ENCODE measurements around the gene KCNK1.

Gene KCNK1

DNA sequence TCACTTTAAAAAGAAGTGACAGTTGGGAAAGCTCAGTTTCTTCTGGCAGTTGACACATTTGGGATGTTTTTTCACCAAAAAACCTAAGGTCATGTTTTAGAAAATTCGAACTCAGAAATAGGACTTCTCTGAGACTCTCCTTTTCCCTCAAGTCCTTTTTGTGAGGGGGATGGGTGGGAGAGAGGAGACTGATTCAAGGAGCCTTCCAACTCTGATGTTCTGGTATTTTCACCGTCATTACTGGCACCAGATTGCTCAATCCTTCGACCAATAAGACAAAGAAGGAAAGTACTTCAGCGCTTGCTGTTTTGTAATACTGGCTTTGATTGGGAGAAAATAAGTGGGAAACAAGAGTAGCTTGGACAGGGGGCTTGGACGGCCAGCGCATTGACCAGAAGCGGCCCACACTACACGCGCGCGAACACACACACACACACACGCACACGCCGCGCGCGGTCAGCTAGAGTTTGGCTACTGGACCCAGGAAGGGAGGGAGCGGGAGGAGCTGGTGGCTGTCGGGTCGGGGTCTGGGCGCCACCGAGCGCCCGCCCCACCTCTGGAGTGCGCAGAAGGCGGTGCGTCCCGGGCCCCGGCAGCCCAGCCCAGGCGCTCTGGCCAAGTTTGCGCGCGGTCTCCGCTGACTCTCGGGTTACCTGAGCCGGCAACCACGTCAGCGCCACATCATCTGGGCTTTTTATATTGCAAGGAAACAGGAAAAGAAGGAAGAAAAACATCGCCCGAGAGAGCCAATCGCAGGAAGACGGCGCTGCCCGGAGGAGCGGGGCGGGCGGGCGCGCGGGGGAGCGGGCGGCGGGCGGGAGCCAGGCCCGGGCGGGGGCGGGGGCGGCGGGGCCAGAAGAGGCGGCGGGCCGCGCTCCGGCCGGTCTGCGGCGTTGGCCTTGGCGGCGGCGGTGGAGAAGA lies at the start of gene KCNK1:
TSS of gene KCNK1 (plus strand) at position 855 of the 921 bp plus-strand sequence. CDS start at position 921, 66 bp downstream.
- peak within 1 kb of the TSS; percentile 79; the same call in 1 of the 2 replicates for H3K9ac ChIP-seq (ENCODE audit: low read depth, low read length)

DNA sequence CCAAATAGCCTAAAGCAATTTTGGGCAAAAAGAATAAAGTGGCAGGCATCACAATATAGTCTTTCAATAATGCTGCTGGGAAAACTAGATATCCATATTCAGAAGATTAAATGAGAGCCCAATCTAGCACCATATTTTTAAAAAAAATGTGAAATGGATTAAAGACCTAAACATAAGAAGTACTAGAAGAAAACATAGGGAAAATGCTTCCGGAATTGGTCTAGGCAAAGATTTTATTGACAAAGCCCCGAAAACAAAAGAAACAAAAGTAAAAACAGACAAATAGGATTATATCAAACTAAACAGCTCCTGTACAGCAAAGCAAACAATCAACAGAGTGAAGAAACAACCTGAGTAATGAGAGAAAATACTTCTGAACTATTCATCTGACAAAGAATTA lies 48.6 kb upstream of the KCNK1 start:
- Histone ChIP-seq H3K27me3 (ENCODE audit: control insufficient read depth, insufficient read depth, low read length) (no peaks in the 10 kb centered on the region), H3K4me1 (ENCODE audit: control insufficient read depth, insufficient read depth, low read length) (no peaks in the 10 kb centered on the region), H3K4me3 (ENCODE audit: low read depth, low read length) (no peak overlapping the region), H3K9me3 (ENCODE audit: control insufficient read depth, insufficient read depth, low read length) (no peaks in the 10 kb centered on the region), H3K36me3 (ENCODE audit: control insufficient read depth, insufficient read depth, low read length) (no peaks in the 10 kb centered on the region), H3K27ac (ENCODE audit: low read depth, low read length) (no peak overlapping the region), H3K9ac (ENCODE audit: low read depth, low read length) (no peak overlapping the region)

More for the DNA sequence above, at the start of gene KCNK1:
- peaks cover 15% of the 10 kb centered on the region for H3K4me1 ChIP-seq (ENCODE audit: control insufficient read depth, insufficient read depth, low read length)
- H3K27ac ChIP-seq (ENCODE audit: low read depth, low read length) = peak within 1 kb of the TSS; percentile 60
- no peaks in the 10 kb centered on the region for H3K9me3 ChIP-seq (ENCODE audit: control insufficient read depth, insufficient read depth, low read length)
- peak within 1 kb of the TSS; percentile 84 for H3K4me3 ChIP-seq (ENCODE audit: low read depth, low read length)
- H3K27me3 ChIP-seq (ENCODE audit: control insufficient read depth, insufficient read depth, low read length) = peaks cover 34% of the 10 kb centered on the region
- H3K36me3 ChIP-seq (ENCODE audit: control insufficient read depth, insufficient read depth, low read length) = no peaks in the 10 kb centered on the region

DNA sequence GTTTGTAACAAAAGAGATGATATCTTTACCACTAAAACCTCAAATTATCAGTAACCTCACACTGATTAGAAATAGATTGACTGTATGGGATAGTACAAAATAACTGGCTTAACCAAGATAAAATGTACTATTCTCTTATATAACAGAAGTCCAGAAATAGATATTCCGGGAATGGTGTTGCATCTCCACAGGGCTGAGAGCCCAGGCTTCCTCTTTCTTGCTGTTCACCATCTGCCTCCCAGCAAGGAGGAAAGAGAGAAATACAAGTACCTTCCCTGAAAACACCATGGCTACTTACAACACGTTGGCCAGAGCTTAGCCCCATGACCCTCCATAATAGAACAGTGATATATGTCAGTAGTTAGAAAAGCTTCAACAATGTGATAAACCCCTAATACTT lies 47.0 kb upstream of the KCNK1 start:
- Histone ChIP-seq H3K27me3 (ENCODE audit: control insufficient read depth, insufficient read depth, low read length) (no peaks in the 10 kb centered on the region), H3K9me3 (ENCODE audit: control insufficient read depth, insufficient read depth, low read length) (no peaks in the 10 kb centered on the region), H3K27ac (ENCODE audit: low read depth, low read length) (no peak overlapping the region), H3K36me3 (ENCODE audit: control insufficient read depth, insufficient read depth, low read length) (no peaks in the 10 kb centered on the region), H3K9ac (ENCODE audit: low read depth, low read length) (no peak overlapping the region), H3K4me1 (ENCODE audit: control insufficient read depth, insufficient read depth, low read length) (no peaks in the 10 kb centered on the region), H3K4me3 (ENCODE audit: low read depth, low read length) (no peak overlapping the region)

DNA sequence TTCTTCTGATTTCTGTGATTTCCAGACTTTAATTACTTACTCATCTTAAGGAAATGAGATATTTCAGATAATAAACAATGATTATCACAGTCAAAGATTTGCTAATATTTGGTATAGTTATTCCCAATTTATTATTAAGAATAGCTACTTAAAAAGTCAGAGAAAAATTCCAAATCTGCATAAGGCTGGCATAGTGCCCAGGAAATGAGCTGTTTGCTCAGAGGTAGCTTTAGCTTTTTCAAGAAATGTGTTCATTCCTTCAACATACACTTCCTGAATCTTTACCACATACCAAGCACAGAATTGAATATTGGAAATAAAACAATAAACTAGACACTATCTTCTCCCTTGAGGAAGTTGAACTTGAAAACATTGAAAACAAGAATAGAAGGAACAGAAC lies 44.3 kb upstream of the KCNK1 start:
- H3K4me1 ChIP-seq (ENCODE audit: control insufficient read depth, insufficient read depth, low read length) = no peaks in the 10 kb centered on the region
- no peak overlapping the region for H3K4me3 ChIP-seq (ENCODE audit: low read depth, low read length)
- no peaks in the 10 kb centered on the region for H3K36me3 ChIP-seq (ENCODE audit: control insufficient read depth, insufficient read depth, low read length)
- H3K9ac ChIP-seq (ENCODE audit: low read depth, low read length) = no peak overlapping the region
- H3K27ac ChIP-seq (ENCODE audit: low read depth, low read length) = no peak overlapping the region
- H3K9me3 ChIP-seq (ENCODE audit: control insufficient read depth, insufficient read depth, low read length) = no peaks in the 10 kb centered on the region
- no peaks in the 10 kb centered on the region for H3K27me3 ChIP-seq (ENCODE audit: control insufficient read depth, insufficient read depth, low read length)

DNA sequence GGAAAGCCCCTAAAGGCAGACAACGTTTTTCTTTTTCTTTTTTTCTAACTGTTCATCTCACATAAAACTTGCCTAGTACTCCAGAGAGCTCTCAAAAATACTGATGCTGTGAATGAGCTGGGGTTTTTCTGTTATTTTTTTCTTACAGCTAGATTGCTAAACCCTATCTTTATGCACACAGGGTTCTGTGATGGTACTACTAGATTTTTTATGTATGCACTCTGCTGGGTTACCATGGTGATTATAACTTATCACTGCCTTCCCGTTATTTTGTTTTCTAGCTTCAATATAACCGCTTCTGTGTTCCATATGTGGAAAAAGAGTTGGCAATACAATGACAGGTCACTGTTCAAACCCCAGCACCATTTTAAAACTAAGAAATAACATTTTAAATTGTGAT lies 43.7 kb upstream of the KCNK1 start:
- Histone ChIP-seq H3K9ac (ENCODE audit: low read depth, low read length) (no peak overlapping the region), H3K4me1 (ENCODE audit: control insufficient read depth, insufficient read depth, low read length) (no peaks in the 10 kb centered on the region), H3K36me3 (ENCODE audit: control insufficient read depth, insufficient read depth, low read length) (no peaks in the 10 kb centered on the region), H3K9me3 (ENCODE audit: control insufficient read depth, insufficient read depth, low read length) (no peaks in the 10 kb centered on the region), H3K27ac (ENCODE audit: low read depth, low read length) (no peak overlapping the region), H3K4me3 (ENCODE audit: low read depth, low read length) (no peak overlapping the region), H3K27me3 (ENCODE audit: control insufficient read depth, insufficient read depth, low read length) (no peaks in the 10 kb centered on the region)

DNA sequence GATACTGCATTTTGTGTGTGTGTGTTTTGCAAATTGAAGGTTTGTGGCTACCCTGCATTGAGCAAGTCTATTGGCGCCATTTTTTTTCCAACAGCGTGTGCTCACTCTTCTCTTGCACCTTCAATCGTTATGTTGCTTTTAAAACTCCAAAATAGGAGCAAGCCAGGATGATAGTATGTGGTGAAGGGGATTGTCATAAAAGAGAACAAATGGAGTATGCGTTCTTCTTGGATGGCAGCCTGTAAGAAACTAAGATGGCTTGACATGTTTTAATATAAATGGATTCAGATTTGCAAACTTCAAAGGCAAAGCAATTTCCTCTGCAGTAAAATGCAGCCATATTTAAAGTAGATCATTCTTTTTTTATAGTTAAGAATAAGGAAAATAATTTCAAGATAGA lies 43.2 kb upstream of the KCNK1 start:
- H3K27ac ChIP-seq (ENCODE audit: low read depth, low read length) = no peak overlapping the region
- no peaks in the 10 kb centered on the region for H3K9me3 ChIP-seq (ENCODE audit: control insufficient read depth, insufficient read depth, low read length)
- no peak overlapping the region for H3K9ac ChIP-seq (ENCODE audit: low read depth, low read length)
- H3K4me1 ChIP-seq (ENCODE audit: control insufficient read depth, insufficient read depth, low read length) = no peaks in the 10 kb centered on the region
- H3K27me3 ChIP-seq (ENCODE audit: control insufficient read depth, insufficient read depth, low read length) = no peaks in the 10 kb centered on the region
- no peaks in the 10 kb centered on the region for H3K36me3 ChIP-seq (ENCODE audit: control insufficient read depth, insufficient read depth, low read length)
- no peak overlapping the region for H3K4me3 ChIP-seq (ENCODE audit: low read depth, low read length)

DNA sequence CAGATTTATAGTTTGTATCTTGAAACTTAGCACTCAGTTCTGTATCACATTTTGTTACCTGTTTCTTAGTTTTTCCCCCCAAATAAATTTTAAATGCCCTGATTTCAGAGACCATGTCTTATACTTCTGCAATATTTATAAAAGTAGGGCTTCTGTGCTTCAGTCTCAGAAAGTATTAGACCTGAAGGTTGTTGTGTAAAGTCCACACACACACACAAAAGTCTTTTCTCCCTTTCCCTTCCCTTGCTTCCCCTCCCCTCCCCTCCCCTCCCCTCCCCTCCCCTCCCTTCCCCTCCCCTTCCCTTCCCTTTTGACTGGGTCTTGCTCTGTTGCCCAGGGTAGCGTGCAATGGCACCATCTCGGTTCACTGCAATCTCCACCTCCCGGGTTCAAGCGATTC lies 41.0 kb upstream of the KCNK1 start:
- no peaks in the 10 kb centered on the region for H3K9me3 ChIP-seq (ENCODE audit: control insufficient read depth, insufficient read depth, low read length)
- no peak overlapping the region for H3K9ac ChIP-seq (ENCODE audit: low read depth, low read length)
- no peaks in the 10 kb centered on the region for H3K4me1 ChIP-seq (ENCODE audit: control insufficient read depth, insufficient read depth, low read length)
- H3K4me3 ChIP-seq (ENCODE audit: low read depth, low read length) = no peak overlapping the region
- H3K27me3 ChIP-seq (ENCODE audit: control insufficient read depth, insufficient read depth, low read length) = no peaks in the 10 kb centered on the region
- no peak overlapping the region for H3K27ac ChIP-seq (ENCODE audit: low read depth, low read length)
- no peaks in the 10 kb centered on the region for H3K36me3 ChIP-seq (ENCODE audit: control insufficient read depth, insufficient read depth, low read length)

DNA sequence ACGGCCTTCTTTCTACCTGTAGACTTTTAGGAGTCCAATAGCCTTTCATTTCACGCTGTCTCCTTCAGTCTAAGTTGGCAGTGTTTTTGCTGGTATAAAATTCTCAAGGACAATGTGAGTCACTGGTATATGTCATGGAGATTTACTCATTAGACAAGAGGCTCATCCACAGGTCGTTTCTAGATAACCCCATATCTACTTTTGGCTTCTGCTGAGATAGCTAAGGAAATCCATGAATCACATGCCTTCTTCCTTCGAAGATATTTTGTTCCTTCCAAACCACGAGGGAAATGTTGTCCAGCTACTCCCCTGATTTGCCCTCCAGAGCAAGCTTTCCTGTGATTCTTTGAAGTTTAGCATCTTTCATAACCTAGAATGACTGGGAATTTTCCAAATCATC lies 38.5 kb upstream of the KCNK1 start:
- Histone ChIP-seq H3K4me3 (ENCODE audit: low read depth, low read length) (no peak overlapping the region), H3K4me1 (ENCODE audit: control insufficient read depth, insufficient read depth, low read length) (no peaks in the 10 kb centered on the region), H3K36me3 (ENCODE audit: control insufficient read depth, insufficient read depth, low read length) (no peaks in the 10 kb centered on the region), H3K27me3 (ENCODE audit: control insufficient read depth, insufficient read depth, low read length) (no peaks in the 10 kb centered on the region), H3K9ac (ENCODE audit: low read depth, low read length) (no peak overlapping the region), H3K9me3 (ENCODE audit: control insufficient read depth, insufficient read depth, low read length) (no peaks in the 10 kb centered on the region), H3K27ac (ENCODE audit: low read depth, low read length) (no peak overlapping the region)

DNA sequence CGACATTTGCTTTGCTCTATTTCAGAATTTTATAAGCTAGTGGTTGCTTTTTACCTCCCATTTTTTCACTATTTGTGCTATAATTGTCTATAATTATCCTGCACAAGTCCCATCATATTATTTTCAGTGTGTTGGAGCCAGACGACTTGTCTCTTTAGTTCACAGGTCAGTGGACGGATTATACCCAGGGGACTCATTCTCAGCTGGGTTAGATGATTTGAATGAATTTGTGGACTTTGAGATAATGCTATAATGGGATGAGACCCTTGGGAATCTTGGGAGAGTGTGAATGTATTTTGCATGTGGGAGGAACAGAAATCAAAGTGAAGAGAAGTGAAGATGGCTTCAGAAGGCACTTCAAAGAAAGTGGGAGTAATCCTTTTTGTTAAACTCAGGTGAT lies 31.5 kb upstream of the KCNK1 start:
- Histone ChIP-seq H3K36me3 (ENCODE audit: control insufficient read depth, insufficient read depth, low read length) (no peaks in the 10 kb centered on the region), H3K4me1 (ENCODE audit: control insufficient read depth, insufficient read depth, low read length) (no peaks in the 10 kb centered on the region)

DNA sequence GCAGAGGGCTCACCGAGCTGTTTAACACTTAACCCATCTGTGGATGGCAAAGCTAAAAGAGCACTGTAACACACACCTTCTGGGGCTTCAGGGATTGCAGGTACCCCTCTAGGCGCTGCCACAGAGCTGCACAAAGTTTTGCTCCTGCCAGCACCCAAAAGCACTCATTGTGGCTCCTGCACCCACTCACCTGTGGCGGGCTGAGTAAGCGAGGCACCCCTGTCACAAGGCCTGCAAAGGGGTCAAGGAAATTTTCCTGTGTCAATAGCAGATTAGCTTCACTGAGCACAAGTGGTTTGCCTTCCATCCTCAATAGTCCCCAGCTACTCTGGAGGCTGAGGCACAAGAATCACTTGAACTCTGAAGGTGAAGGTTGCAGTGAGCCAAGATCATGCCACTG lies 29.5 kb upstream of the KCNK1 start:
- Histone ChIP-seq H3K27ac (ENCODE audit: low read depth, low read length) (no peak overlapping the region), H3K27me3 (ENCODE audit: control insufficient read depth, insufficient read depth, low read length) (peaks cover 20% of the 10 kb centered on the region), H3K9me3 (ENCODE audit: control insufficient read depth, insufficient read depth, low read length) (no peaks in the 10 kb centered on the region), H3K4me3 (ENCODE audit: low read depth, low read length) (no peak overlapping the region), H3K9ac (ENCODE audit: low read depth, low read length) (no peak overlapping the region), H3K4me1 (ENCODE audit: control insufficient read depth, insufficient read depth, low read length) (peaks cover 7% of the 10 kb centered on the region; the same call in 1 of the 2 replicates), H3K36me3 (ENCODE audit: control insufficient read depth, insufficient read depth, low read length) (no peaks in the 10 kb centered on the region)

More for the DNA sequence above, 31.5 kb upstream of the KCNK1 start:
- Histone ChIP-seq H3K9me3 (ENCODE audit: control insufficient read depth, insufficient read depth, low read length) (no peaks in the 10 kb centered on the region), H3K9ac (ENCODE audit: low read depth, low read length) (no peak overlapping the region), H3K27ac (ENCODE audit: low read depth, low read length) (no peak overlapping the region), H3K27me3 (ENCODE audit: control insufficient read depth, insufficient read depth, low read length) (peaks cover 13% of the 10 kb centered on the region), H3K4me3 (ENCODE audit: low read depth, low read length) (no peak overlapping the region)

DNA sequence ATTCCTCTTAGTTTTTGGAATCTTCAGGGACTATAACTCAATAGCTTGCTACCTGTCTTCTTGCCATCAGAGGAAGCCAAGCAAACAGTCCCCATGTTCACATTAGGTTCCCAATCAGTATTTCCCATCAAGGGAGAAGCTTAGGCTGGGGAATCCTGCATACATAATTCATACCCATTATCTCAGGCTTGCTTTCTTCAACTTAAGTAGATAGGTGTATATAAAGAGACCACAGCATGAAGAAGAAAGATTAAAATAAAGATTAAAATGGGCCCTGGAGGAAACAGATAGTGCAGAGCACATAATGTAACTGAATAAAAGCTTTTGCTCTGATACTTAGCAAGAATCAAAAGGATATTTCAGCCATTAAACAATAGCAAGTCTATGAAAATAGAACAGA lies 29.0 kb upstream of the KCNK1 start:
- Histone ChIP-seq H3K27ac (ENCODE audit: low read depth, low read length) (no peak overlapping the region), H3K9me3 (ENCODE audit: control insufficient read depth, insufficient read depth, low read length) (no peaks in the 10 kb centered on the region), H3K27me3 (ENCODE audit: control insufficient read depth, insufficient read depth, low read length) (peaks cover 20% of the 10 kb centered on the region), H3K36me3 (ENCODE audit: control insufficient read depth, insufficient read depth, low read length) (no peaks in the 10 kb centered on the region), H3K4me3 (ENCODE audit: low read depth, low read length) (no peak overlapping the region), H3K4me1 (ENCODE audit: control insufficient read depth, insufficient read depth, low read length) (peaks cover 11% of the 10 kb centered on the region; the same call in 1 of the 2 replicates), H3K9ac (ENCODE audit: low read depth, low read length) (no peak overlapping the region)
